Hematopoietic multipotent progenitor cell treated with erythropoietin and hydrocortisone succinate and interleukin-3 and kit ligand, for 8 days (in vitro differentiated cells): ENCODE measurements around the gene CEP104.

Source experiments
- DNase-seq: peaks from one replicate; pipeline ENCODE4 v3.0.0-alpha.2; 2015

Gene CEP104

DNA sequence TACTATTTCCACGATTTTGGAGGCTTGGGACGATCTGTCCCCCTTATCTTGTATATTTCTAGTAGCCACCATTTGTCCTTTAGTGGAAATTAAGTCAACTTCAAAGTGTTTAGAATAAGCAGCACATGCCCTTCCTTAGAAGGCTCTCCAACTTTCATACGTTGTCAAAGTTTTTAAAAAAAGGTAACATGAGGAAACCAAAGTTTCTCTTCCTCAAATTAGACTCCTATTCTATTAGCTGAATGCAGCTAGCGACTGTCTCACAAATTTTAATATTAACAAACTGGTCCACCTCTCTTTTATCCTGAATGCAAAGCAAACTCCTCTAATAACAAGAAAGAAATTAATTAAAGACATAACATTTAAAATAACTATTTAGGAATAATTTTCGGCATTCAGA, 36.2 kb upstream of the CEP104 start:
- DNase-seq: no peak

DNA sequence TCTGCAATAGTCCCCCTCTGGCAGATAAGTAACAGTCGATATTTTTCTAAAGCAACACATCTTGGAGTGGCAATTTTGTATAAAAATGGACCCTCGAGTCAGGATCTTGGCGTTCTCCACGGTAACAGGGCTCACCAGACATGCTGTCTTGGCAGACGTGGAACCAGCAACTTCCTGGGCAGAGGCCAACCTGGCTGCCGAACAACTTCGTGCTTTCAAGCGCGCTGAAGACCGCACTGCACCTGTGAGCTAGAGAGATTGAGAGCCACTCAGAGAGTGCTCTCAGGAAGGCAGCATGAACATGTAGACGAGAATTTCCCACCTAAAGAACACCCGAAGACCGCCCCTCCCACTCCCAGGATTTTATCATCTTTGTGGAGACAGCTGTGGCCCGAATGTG, 35.7 kb upstream of the CEP104 start:
- no peak for DNase-seq

DNA sequence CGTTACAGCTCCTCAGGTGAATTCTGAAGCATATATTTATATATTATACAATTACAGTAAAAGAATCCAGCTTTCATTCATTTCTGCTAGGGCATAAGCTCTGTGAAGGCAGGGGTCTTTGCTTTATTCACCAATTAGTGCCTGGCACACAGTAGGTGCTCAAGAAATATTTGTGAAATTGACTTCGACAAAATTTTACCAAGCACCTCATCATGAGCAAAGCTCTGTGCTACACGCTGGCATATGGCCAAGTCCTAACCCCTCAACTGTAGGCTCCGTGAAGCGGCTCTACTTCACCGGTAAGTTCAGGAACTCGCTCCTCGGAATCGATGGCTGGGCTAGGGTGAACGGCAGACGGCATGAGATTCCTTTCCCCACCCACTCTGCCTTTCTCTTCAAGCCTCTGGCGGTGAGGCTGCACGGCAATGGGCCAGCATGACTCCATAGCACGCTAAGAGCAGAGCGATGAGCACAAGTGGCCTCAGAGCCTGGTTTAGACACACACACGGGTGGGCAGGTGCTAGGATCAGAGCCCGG, 34.4 kb upstream of the CEP104 start:
- DNase-seq: no peak

DNA sequence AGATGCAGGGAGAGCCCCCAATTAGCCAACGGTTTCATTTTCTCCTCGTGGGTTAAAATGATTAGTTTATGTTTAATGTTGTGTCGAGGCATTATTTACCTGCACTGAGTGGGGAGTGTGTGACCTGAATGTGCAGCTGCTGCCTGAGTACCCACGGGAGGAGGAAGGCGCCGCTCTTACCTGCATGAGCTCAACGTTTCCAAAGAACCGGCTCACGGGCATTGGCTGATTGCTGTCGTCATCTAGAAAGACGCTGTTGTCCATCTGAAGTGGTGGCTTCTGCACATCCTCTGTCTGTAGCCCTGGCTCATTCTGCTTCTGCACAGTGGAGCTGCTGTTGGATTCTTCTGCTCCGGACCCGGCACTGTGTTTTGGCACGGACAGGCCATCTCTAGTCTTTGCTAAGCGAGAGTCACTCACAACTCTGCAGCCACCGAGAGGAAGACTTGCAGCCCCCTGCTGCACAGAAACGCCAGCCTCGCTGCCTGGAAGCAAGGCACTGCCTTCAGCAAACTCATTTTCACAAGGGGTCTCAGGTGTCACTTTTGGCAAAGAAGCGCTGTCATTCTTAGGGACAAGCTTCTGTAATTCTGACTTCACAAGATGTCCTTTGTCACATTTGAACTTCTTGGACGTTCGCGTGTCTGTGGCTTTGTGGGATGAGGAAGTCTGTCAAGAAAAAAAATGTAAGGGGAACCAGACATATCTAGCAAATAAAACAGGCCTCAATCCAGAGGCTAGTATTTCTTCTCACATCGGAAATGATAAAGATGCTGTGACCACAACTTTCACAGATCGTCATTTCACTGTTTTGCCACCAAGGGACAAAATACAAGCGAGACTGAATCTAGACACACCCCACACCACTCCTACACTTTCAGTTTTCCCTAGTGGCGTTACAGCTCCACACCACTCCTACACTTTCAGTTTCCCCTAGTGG, 33.6 kb upstream of the CEP104 start:
- DNase-seq: peak; percentile 62

DNA sequence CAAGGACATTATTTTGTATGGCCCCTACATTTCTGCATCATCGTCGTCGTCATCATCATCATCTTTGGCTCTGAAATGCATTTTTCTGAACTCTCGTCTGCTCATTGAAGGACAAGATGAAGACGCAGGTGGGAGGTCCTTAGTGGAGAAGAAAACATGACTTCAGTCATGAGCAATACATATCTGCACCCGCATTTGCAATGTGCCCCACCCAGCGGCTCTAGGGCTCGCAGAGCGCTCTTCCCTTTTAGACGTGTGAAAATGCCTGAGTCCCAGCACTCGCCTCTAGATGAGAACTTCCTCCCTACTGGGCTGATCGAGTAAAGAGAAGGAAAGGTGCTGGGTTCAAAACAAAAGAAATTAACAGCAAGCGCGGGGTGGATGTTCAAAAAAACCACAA, 32.9 kb upstream of the CEP104 start:
- no peak for DNase-seq

DNA sequence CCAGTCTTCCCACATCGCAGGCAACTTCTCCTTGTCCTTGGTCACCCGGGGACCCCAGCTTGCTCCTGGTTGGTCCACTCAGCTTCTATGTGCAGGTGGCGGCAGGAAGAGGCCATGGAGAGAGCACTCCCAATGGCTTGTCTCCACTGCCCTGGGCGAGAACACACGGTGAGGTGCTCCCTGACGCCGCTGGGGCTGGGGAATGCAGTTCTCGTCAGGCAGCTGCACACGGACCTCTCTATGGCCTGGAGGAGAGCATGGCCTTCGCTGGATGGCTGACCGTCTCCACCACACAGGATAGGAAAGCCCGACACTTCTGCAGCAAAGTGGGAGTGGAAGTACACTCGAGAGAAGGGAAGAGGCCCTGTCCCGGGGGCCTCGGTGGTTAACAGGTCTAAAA, 31.3 kb upstream of the CEP104 start:
- no peak for DNase-seq

DNA sequence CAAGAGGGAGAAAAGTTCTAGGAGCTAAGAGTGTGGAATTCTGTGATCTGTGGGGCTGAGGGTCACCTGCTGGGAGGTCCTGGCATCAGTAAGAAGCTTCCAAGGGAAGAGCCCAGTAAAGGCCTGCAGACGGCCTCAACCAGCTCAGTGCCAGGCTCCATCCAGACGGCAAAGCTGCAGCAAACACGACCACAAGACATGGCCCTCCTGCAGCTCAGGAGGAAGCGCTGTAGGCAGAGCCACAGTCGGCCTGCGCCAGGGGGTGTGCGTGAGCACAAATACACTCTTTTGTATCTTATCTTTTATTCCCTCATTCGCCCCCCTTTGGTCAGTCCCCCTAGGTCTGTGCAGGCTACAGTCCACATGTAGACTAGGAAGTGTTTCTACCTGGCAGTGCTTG, 29.7 kb upstream of the CEP104 start:
- no peak for DNase-seq

DNA sequence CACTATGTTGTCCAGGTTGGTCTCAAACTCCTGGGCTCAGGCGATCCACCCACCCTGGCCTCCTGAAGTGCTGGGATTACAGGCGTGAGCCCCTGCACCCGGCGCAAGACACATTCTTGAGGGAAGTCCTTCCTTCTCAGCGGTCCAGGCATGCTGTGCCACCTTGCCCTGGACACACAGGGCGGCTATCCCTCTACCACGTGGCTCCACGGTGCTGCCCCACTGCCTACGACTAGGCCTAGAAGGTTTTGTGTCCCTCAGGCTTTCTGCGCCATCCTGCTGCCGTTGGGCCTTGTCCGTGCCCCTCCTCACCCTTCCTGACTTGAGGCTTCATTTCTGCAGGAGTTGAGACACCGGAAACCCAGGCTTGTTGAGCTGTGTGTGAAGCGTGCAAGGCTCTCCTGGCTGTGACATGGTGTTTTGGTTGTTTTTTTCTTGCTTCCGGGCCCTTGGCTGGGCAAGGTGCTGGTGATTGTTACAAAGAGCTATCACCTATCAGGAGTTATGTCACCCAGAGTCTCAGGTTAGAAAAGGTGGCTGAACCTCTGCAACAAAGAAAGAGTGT, 29.2 kb upstream of the CEP104 start:
- DNase-seq: no peak

DNA sequence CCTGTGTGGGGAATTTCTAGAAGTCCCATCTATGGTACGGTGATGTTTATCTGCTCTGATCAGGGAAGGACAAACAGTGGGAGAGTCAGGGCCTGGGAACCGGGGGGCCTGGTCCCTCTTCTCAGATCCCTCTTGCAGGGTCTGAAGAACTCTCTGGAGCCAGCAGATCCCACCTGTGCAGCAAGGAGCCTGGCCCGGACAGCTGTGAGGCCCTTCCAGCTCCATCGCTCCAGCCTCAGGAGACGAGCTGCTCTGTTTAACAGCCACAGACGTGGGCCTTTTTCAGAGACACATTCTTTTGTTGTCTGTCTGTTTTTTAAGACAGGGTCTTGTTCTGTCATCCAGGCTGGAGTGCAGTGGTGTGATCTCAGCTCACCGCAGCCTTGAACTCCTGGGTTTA, 28.6 kb upstream of the CEP104 start:
- no peak for DNase-seq

DNA sequence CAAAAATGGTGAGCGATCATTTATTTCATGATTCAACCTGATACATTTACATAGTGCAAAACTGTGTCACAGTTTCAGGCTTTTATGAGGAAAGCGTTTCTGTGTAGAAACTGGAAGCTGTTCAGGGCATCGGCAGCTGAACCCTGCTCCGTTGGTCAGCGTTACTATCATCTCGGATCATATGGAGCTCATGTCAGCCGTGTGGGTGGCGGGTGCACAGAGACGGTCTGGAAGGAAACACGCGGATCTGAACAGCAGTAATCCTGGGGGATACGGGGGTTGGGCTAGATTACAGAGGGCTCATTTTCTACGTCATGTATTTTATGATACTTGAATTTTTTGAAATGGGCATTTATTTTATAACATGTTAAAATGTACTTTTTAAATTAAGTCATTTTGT, 28.0 kb upstream of the CEP104 start:
- no peak for DNase-seq

DNA sequence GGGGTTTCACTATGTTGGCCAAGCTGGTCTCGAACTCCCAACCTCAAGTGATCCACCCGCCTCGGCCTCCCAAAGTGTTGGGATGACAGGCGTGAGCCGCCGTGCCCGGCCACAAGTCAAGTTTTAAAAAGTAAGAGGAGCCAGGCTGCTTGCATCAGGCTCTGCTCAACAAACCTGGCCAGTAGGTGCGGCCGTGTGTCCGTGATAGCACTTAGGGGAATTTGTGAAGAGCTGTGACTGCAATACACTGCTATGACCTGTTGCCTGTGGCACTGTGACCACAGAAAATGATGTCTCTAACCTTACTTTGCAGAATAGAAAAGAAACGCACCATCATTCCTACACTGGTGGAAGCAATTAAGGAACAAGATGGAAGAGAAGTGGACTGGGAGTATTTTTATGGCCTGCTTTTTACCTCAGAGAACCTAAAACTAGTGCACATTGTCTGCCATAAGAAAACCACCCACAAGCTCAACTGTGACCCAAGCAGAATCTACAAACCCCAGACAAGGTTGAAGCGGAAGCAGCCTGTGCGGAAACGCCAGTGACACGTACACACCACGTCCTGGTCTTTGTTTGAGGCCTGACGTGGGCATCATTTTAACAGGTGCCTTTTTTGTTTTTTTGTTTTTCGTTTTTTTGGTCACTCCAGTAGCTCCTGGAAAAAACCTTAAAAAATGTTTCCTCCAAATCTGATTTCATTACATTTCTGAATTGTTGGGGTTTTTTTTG, 26.3 kb upstream of the CEP104 start:
- DNase-seq: no peak

DNA sequence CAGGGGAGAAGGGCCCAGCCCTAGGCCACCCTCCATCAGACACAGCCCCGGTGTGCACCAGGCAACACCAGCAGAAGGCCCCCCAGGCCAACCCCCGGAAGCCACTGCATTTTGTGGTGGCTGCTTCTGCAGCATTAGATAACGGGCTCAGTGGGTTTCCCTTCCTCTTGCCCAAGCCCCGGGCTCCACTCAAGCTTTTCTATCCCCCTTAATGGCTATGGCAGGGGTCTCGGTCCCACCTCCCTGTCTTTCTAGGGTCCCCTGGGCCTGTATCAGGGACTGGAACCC, 24.1 kb upstream of the CEP104 start:
- DNase-seq: peak; percentile 71

DNA sequence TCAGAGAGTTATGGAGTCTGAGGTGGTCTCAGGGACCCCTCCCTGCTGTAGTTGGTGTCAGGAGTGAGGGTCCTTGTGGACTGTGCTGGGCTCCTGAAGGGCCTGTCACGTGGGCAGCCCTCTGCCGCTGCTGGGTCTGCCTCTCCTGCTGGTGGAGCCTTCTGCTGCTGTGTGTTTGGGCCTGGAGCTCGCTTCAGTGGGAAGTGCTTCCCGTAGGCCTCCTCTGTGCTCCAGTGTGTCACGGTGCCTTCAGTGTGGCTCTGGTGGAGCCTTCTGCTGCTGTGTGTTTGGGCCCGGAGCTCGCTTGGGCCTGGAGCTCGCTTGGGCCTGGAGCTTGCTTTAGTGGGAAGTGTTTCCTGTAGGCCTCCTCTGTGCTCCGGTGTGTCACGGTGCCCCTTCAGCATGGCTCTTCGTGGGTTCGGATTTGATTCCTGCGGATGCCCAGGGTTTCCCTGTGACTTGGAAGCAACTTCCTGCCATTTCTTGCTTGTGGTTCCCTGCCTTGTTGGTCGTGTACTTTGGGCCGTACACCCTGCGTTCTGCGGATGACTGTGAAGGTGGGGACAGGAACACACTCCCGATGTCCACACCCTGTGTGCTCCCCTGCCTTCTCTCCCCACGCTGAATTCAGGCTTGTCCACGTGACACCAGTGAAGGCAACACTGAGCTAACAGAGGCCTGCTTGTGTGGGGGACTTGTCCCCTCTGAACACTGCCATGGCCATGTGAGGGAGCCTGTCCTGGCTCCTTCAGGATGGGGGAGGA, 23.6 kb upstream of the CEP104 start:
- DNase-seq: no peak

DNA sequence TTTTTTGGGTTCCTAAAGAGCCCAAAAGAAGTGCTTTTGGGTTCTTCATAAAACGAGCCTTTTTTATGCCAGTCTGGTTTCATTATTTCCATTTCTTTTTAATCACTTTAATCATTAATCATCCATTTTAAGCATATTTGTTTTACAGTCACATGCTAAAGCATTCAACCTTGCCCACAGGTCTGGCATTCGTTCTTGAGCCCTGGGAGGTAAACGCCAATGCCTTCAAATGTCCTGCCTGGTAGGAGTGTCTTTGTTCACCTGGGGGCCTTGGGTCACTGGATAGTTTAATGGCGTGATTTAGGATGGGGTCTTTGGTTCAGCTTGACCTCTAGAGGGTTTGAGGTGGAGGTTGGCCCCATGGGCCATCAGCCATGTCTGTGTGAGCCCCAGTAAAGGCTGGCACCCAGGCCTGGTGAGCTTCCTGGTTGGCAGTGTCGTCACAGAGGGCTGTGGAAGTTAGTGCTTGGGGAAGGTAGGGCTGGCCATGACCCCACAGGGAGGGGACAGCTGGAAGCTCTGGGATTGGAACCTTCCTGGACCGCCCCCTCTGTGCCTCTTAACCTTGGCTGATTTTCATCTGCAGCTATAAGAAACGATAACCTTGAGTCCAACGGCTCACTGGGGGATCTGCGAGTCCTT, 22.9 kb upstream of the CEP104 start:
- no peak for DNase-seq

DNA sequence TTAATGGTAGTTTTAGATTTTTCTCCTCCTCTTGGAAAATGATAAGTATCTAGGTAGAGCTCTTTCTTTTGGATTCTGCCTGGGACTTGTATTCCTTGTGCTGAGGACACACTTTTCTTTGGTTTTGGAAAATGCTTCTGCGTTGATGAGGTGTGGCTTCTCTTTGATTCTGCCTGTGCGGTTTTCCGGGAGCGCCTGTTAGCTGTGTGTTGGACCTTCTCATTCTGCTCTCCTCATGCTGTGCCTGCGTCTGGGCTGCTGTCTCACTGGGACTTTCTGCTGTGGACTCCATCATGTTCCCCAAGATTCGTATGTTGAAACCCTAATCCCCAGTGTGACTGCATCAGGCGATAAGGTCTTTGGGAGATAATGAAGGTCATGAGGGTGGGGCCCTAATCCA, 22.1 kb upstream of the CEP104 start:
- no peak for DNase-seq

DNA sequence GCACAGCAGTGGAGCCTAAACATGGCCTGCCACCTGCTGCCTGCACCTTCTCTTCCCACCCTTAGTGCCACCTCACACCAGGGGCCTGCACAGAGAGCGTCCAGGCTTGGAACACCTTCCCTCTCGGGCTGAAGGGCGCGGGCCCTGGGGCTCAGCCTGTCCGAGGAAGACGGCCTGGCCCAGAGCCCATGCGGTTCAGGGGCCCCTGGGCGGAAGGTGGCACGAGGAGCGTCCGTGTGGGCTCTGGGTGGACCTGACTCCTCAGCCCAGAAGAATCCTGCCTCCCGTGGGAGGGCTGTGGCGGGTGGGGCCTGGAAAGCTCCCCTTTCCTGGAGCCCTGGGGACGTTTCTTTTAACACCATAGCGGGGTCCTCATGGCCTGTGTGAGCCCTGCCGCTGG, 19.7 kb upstream of the CEP104 start:
- no peak for DNase-seq

DNA sequence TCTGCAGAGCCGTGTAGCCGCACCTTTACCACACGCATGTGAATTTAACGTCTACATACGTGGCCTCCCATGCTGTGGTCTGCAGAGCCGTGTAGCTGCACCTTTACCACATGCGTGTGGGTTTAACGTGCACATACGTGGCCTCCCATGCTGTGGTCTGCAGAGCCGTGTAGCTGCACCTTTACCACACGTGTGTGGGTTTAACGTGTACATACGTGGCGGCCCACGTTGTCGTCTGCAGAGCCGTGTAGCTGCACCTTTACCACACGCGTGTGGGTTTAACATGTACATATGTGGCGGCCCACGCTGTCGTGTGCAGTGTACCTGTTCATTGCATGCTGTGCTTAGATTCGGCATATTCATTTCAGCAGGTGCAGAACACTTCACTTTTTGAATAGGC, 17.7 kb upstream of the CEP104 start:
- no peak for DNase-seq

DNA sequence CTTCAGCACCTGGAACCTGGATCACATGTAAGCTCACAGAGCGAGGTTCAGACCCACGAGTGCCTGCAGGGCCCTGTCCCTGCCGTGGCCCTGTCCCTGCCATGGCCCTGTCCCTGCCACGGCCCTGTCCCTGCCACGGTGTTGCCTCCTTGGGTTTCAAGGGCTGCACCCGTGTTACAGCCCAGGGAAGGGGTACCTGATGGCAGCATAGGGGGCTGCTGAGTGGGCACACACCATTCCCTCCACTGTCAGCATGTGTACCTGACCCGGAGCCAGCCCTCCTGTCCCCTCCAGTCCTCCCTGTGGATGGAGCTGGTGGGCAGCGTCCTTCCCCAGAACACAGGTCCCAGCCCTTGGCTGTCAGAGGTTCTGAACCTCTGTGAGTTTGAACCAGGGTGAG, 15.5 kb upstream of the CEP104 start:
- no peak for DNase-seq

DNA sequence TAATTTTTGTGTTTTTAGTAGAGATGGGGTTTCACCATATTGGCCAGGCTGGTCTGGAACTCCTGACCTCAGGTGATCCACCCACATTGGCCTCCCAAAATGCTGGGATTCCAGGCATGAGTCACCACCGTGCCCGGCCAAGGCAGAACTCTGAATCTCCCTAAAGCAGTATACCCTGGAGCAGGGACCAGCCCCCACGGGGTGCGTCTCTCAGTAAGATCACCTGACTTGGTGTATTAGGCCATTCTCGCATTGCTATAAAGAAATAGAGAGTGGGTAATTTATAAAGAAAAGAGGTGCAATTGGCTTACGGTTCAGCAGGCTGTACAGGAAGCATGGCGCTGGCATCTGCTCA, 14.4 kb upstream of the CEP104 start:
- DNase-seq: no peak

DNA sequence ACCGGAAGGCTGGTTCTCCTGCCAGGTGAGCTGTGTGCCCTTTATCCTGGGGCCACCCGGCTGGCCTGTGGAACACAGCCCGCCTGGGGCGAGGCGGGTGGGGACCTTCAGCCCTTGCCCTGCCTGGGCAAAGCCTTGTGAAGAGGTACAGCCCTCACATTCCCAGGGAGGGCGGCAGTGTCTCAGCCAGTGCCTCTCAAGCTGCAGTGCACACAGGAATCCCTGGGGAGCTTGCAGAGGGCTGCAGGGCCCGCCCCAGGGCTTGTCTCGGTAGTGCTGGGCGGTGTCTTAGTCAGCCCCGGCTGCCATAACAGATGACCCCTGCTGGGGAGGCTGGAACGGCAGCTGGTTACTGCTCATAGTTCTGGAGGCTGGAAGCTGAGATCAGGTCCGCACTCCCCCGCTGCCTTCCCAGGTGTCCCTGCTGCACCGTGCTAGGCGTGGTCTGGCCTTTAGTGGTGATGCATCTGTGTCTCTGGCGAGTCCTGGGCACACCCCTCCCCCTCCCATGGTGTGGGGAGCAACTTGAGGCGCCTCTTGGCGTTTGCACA, 12.8 kb upstream of the CEP104 start:
- DNase-seq: peak; percentile 35

DNA sequence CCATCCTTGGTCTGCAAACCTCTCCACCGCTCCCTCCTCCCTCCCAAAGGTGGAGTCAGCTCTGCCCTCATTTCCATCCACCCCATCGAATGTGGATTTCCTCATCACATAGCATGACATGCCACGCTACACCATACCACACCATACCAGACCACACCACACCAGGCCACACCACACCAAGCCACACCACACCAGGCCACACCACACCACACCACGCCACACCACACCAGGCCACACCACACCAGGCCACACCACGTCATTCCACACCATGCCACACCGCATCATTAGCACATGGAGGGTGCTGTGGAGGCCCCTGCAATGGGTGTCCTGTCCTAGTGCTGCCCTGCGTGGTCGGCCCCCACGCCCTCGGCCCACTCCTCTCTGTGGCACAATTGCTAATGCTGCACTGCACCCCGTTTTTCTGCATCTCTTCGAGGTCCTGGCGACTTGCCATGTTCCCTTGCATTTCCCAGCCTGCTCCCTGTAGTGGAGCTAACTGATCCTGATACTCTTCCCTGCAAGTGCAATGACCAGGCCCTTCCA, 11.5 kb upstream of the CEP104 start:
- no peak for DNase-seq

DNA sequence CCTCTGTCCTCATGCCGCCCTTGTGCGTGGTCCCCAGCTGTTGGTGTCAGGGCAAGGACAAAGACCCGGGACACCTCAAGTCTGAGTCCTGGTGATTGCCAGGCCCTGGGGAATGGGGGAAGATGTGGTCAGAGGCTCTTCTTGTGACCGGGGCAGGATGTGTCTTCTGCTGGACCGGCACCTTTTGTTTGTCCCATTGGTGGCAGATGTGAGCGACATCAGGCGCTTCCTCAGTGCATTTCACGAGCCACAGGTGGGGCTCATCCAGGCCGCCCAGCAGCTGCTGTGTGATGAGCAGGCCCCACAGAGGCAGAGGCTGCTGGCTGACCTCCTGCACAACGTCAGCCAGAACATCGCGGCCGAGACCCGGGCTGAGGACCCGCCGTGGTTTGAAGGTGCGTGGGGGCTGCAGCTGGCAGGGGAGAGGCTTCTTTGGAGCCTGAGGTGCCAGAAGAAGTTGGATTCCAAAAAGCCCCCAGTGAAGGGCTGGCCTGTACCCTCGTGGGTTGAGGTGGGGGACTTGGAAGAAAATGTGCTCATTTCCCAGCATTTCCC, 8.7 kb upstream of the CEP104 start:
- no peak for DNase-seq
